H9 (cell line): ENCODE data around the gene SLC16A2. TPM values are rescaled to one million over a fixed set of nuclear protein-coding genes. Genes with fewer than 3 reads are reported as not detected.

ENCODE experiments used
- DNase-seq: peaks from one replicate; pipeline ENCODE4 v3.0.0-alpha.2; 2017
- H2AFZ ChIP-seq: one replicate; pipeline ENCODE4 v1.6.1; 2013; ENCODE audit warnings: mild to moderate bottlenecking, low read length, control low read depth, moderate library complexity
- H2AK5ac ChIP-seq: 2 replicates; pipeline ENCODE4 v1.6.1; 2013; ENCODE audit warnings: low read length, control low read depth, mixed read lengths; ENCODE audit not compliant: insufficient read length
- H2BK120ac ChIP-seq: one replicate; pipeline ENCODE4 v1.6.1; 2013; ENCODE audit warnings: low read depth, mild to moderate bottlenecking, low read length, control low read depth, inconsistent platforms; ENCODE audit not compliant: poor library complexity, severe bottlenecking
- H2BK12ac ChIP-seq: 2 replicates; pipeline ENCODE4 v1.6.1; 2013; ENCODE audit warnings: low read length, control low read depth, mixed read lengths, low read depth; ENCODE audit not compliant: insufficient read length
- H2BK15ac ChIP-seq: 2 replicates; pipeline ENCODE4 v1.6.1; 2013; ENCODE audit warnings: low read depth, low read length, control low read depth
- H2BK20ac ChIP-seq: one replicate; pipeline ENCODE4 v1.6.1; 2013; ENCODE audit warnings: low read depth, mild to moderate bottlenecking, low read length, control low read depth, inconsistent platforms; ENCODE audit not compliant: poor library complexity, severe bottlenecking
- H2BK5ac ChIP-seq: 2 replicates; pipeline ENCODE4 v1.6.1; 2013; ENCODE audit warnings: low read length, control low read depth, mixed read lengths; ENCODE audit not compliant: insufficient read length
- H3K14ac ChIP-seq: 2 replicates; pipeline ENCODE4 v1.6.1; 2013; ENCODE audit warnings: low read length, control low read depth; ENCODE audit not compliant: insufficient read depth
- H3K18ac ChIP-seq: 2 replicates; pipeline ENCODE4 v1.6.1; 2013; ENCODE audit warnings: low read depth, mild to moderate bottlenecking, mixed read lengths, low read length, control low read depth; ENCODE audit not compliant: insufficient read length
- H3K23ac ChIP-seq: 2 replicates; pipeline ENCODE4 v1.6.1; 2013; ENCODE audit warnings: low read length, control low read depth, mixed read lengths, low read depth; ENCODE audit not compliant: insufficient read length
- H3K23me2 ChIP-seq: 2 replicates; pipeline ENCODE4 v1.6.1; 2013; ENCODE audit warnings: low read depth, mild to moderate bottlenecking, mixed read lengths, low read length, control low read depth; ENCODE audit not compliant: insufficient read length, poor library complexity, severe bottlenecking
- H3K27ac ChIP-seq: 2 replicates; pipeline ENCODE4 v1.5.1; 2013; ENCODE audit warnings: low read length, control low read depth, mixed read lengths, low read depth; ENCODE audit not compliant: insufficient read length
- H3K27me3 ChIP-seq: 2 replicates; pipeline ENCODE4 v1.6.1; 2013; ENCODE audit warnings: low read length, control low read depth, inconsistent platforms; ENCODE audit not compliant: insufficient read depth
- H3K4ac ChIP-seq: 2 replicates; pipeline ENCODE4 v1.6.1; 2013; ENCODE audit warnings: low read depth, mild to moderate bottlenecking, control low read depth, inconsistent platforms, low read length, moderate library complexity
- H3K4me1 ChIP-seq: 2 replicates; pipeline ENCODE4 v1.6.1; 2013; ENCODE audit warnings: low read length, control low read depth, inconsistent platforms; ENCODE audit not compliant: insufficient read depth
- H3K4me2 ChIP-seq: 2 replicates; pipeline ENCODE4 v1.6.1; 2013; ENCODE audit warnings: low read length, control low read depth, mixed read lengths; ENCODE audit not compliant: insufficient read length, insufficient read depth
- H3K56ac ChIP-seq: 2 replicates; pipeline ENCODE4 v1.6.1; 2013; ENCODE audit warnings: low read depth, mild to moderate bottlenecking, mixed read lengths, low read length, control low read depth; ENCODE audit not compliant: insufficient read length
- H3K79me1 ChIP-seq: 2 replicates; pipeline ENCODE4 v1.6.1; 2013; ENCODE audit warnings: low read depth, mild to moderate bottlenecking, moderate library complexity, low read length, control low read depth, inconsistent platforms; ENCODE audit not compliant: insufficient read depth, poor library complexity, severe bottlenecking
- H3K79me2 ChIP-seq: 2 replicates; pipeline ENCODE4 v1.6.1; 2013; ENCODE audit warnings: low read length, control low read depth, inconsistent platforms; ENCODE audit not compliant: insufficient read depth
- H3K9ac ChIP-seq: 2 replicates; pipeline ENCODE4 v1.6.1; 2013; ENCODE audit warnings: low read length, control low read depth, mixed read lengths; ENCODE audit not compliant: insufficient read length; ENCODE audit errors: extremely low read depth
- H3K9me3 ChIP-seq: one replicate; pipeline ENCODE4 v1.6.1; 2013; ENCODE audit warnings: low read depth, low read length, inconsistent platforms; ENCODE audit not compliant: control insufficient read depth
- H3T11ph ChIP-seq: one replicate; pipeline ENCODE4 v1.6.1; 2013; ENCODE audit warnings: mild to moderate bottlenecking, low read length, control low read depth, inconsistent platforms
- H4K20me1 ChIP-seq: one replicate; pipeline ENCODE4 v1.6.1; 2013; ENCODE audit not compliant: control insufficient read depth, insufficient read length, insufficient read depth
- H4K5ac ChIP-seq: 2 replicates; pipeline ENCODE4 v1.6.1; 2013; ENCODE audit warnings: low read depth, mild to moderate bottlenecking, mixed read lengths, low read length, control low read depth; ENCODE audit not compliant: insufficient read length
- H4K8ac ChIP-seq: replicated peaks from 2 replicates; pipeline ENCODE4 v1.6.1; 2013; ENCODE audit warnings: low read length, control low read depth, mixed read lengths, low read depth; ENCODE audit not compliant: insufficient read length
- H4K91ac ChIP-seq: 2 replicates; pipeline ENCODE4 v1.6.1; 2013; ENCODE audit warnings: low read depth, mild to moderate bottlenecking, moderate library complexity, mixed read lengths, low read length, control low read depth; ENCODE audit not compliant: insufficient read length
- H3K27ac Mint-ChIP-seq, 3 experiments: 2 replicates in 2 of 3; 3 replicates in 1 of 3; pipeline ENCODE4 v1.8.0; 2020 to 2021; ENCODE audit warnings: mixed read lengths in 3 of 3, mild to moderate bottlenecking in 1 of 3, moderate library complexity in 1 of 3
- H3K27me3 Mint-ChIP-seq: 2 replicates; pipeline ENCODE4 v1.8.0; 2021; ENCODE audit warnings: low read depth, mild to moderate bottlenecking, moderate library complexity, mixed read lengths
- H3K36me3 Mint-ChIP-seq, 3 experiments: 2 replicates in 2 of 3; 3 replicates in 1 of 3; pipeline ENCODE4 v1.8.0; 2020 to 2021; ENCODE audit warnings: low read depth in 3 of 3, mixed read lengths in 3 of 3; ENCODE audit not compliant: insufficient read depth in 1 of 3
- H3K4me1 Mint-ChIP-seq, 2 experiments: 2 replicates each; pipeline ENCODE4 v1.8.0; 2020; ENCODE audit warnings: mixed read lengths in 2 of 2
- H3K4me3 Mint-ChIP-seq, 2 experiments: 2 replicates in 1 of 2; 3 replicates in 1 of 2; pipeline ENCODE4 v1.8.0; 2020 to 2021; ENCODE audit warnings: mild to moderate bottlenecking in 2 of 2, mixed read lengths in 2 of 2, moderate library complexity in 1 of 2
- H3K9me3 Mint-ChIP-seq, 2 experiments: 2 replicates in 1 of 2; 3 replicates in 1 of 2; pipeline ENCODE4 v1.8.0; 2020; ENCODE audit warnings: mild to moderate bottlenecking in 2 of 2, mixed read lengths in 2 of 2, moderate library complexity in 1 of 2
- WGBS: extraction: QIAGEN DNeasy Blood & Tissue Kit; methylation state at CpG from one replicate; pipeline ENCODE4 v1.1.7; 2013; ENCODE audit warnings: missing lambda C conversion rate, low lambda C conversion rate, mixed read lengths; ENCODE audit not compliant: insufficient read length; ENCODE audit errors: extremely low coverage; 5-methylcytosine and 5-hydroxymethylcytosine counted together
- total RNA-seq: library from RNA; stranded (reverse); gene quantifications from 2 replicates; pipeline ENCODE4 v1.2.1, GENCODE V29; 2021
- TF ChIP-seq, protein P1 (sequence below): fragments of 200-600 bp; sonication (generic); conservative IDR thresholded peaks from 3 replicates; pipeline ENCODE4 v1.8.0; 2021; ENCODE audit warnings: antibody characterized with exemption, mild to moderate bottlenecking

SLC16A2 gene
- total RNA-seq, 1 experiment from 2014 or later: 17.1 TPM

DNA sequence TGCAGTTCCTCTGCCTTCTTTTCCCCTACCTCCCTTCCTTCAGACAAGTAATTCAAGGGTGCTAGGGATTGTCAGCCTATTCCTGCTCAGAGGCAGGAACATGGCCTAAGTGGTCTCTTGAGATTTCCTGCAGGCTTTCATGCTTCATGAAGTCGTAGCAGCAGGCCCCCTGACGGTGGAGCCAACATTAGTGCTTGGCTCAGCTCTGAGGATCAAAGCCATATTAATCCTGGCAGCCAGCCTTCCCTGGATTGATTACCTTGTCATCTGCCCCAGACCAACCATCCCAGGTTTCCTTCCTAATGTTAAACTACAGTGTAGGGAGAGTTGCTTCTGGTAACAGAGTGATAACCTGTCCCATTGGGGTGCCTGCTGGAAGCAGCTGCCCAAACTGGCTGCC, 84.1 kb downstream of the SLC16A2 start:
- Histone ChIP-seq H3K14ac (no peak overlapping the region), H2BK5ac (no peak overlapping the region), H3K9ac (no peak overlapping the region), H2BK20ac (no peak overlapping the region), H3T11ph (no peak overlapping the region), H4K20me1 (no peaks in the 10 kb centered on the region), H2BK15ac (no peak overlapping the region), H3K23me2 (no peaks in the 10 kb centered on the region), H3K4me2 (no peak overlapping the region), H3K56ac (no peak overlapping the region), H3K4ac (no peak overlapping the region), H2AFZ (no peak overlapping the region), H3K27me3 (no peaks in the 10 kb centered on the region), H3K4me1 (no peaks in the 10 kb centered on the region), H3K23ac (no peak overlapping the region), H2BK12ac (no peak overlapping the region), H2AK5ac (no peak overlapping the region), H3K79me2 (no peaks in the 10 kb centered on the region), H4K5ac (no peak overlapping the region), H3K79me1 (no peaks in the 10 kb centered on the region), H2BK120ac (no peak overlapping the region), H4K91ac (no peak overlapping the region), H3K27ac (no peak overlapping the region), H4K8ac (no peak overlapping the region), H3K9me3 (no peaks in the 10 kb centered on the region), H3K18ac (no peak overlapping the region)
- no peak overlapping the region for H3K27ac Mint-ChIP-seq
- H3K4me1 Mint-ChIP-seq: 0 out of 4 replicates have a peak, but pooled peaks cover 0 to 3% of the 10 kb centered on the region in 2 experiments
- no peak overlapping the region for H3K4me3 Mint-ChIP-seq
- peaks cover 10 to 36% of the 10 kb centered on the region in 2 experiments for H3K9me3 Mint-ChIP-seq
- no peak for DNase-seq
- H3K36me3 Mint-ChIP-seq: peaks cover 0 to under 1% (median 0%) of the 10 kb centered on the region in 3 experiments; a peak in 3 of 7 replicates
- H3K27me3 Mint-ChIP-seq: no peaks in the 10 kb centered on the region
- WGBS: no CpG with 5 or more reads among the region's 2 CpGs
- TF ChIP-seq, protein P1, sequence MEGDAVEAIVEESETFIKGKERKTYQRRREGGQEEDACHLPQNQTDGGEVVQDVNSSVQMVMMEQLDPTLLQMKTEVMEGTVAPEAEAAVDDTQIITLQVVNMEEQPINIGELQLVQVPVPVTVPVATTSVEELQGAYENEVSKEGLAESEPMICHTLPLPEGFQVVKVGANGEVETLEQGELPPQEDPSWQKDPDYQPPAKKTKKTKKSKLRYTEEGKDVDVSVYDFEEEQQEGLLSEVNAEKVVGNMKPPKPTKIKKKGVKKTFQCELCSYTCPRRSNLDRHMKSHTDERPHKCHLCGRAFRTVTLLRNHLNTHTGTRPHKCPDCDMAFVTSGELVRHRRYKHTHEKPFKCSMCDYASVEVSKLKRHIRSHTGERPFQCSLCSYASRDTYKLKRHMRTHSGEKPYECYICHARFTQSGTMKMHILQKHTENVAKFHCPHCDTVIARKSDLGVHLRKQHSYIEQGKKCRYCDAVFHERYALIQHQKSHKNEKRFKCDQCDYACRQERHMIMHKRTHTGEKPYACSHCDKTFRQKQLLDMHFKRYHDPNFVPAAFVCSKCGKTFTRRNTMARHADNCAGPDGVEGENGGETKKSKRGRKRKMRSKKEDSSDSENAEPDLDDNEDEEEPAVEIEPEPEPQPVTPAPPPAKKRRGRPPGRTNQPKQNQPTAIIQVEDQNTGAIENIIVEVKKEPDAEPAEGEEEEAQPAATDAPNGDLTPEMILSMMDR: no peak
